ENCODE data around the gene RALBP1. TPM values are rescaled to one million over a fixed set of nuclear protein-coding genes. Genes with fewer than 3 reads are reported as not detected.

Gene RALBP1
- total and polyA plus RNA-seq, 2 donors, result 46.8 to 48.2 TPM

DNA sequence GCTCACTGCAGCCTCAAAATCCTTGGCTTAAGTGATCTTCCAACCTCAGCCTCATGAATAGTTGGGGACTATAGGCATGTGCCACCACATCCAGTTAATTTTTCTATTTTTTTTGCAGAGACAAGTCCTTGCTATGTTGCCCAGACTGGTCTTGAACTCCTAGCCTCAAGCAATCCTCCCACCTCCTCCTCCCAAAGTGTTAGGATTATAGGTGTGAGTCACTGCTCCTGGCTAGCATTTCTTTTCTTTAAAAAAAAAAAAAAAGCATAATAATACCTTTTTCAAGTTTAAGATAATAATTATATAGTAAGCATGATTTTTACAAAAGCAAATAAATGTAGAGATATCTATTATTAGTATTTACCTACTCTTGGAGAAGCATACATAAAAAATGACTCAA lies 103.0 kb downstream of the RALBP1 start:
- no peak for DNase-seq (ENCODE audit: extremely low spot score)
- peaks cover 2% of the 10 kb centered on the region for H3K36me3 ChIP-seq (ENCODE audit: insufficient read depth)
- no peaks in the 10 kb centered on the region for H3K4me1 ChIP-seq (ENCODE audit: insufficient read depth)
- H3K4me3 ChIP-seq (ENCODE audit: low read depth, low read length), result no peak overlapping the region
- no peak overlapping the region for H3K27ac ChIP-seq (ENCODE audit: low read depth)

DNA sequence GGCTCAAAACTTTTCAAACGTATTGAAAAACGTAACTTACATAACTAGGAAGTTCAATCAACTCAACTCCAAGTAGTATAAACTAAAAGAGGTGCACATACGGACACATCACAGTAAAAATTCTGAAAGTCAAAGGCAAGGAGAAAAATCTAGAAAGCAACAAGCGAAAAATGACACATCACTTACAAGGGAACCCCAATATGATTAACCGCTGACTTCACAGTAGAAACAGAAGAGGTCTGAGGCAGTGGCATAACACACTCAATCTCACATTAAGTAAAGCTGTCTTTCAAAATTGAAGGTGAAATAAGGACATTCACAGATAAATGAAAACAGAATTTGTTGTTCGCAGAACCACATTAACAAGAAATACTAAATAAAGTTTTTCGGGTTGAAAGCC lies 106.4 kb downstream of the RALBP1 start:
- WGBS, result 97% methylated on average over 7 of the region's 7 CpGs
- no peaks in the 10 kb centered on the region for H3K4me1 ChIP-seq (ENCODE audit: insufficient read depth)
- H3K27ac ChIP-seq (ENCODE audit: low read depth), result no peak overlapping the region
- no peak overlapping the region for H3K4me3 ChIP-seq (ENCODE audit: low read depth, low read length)
- no peak for DNase-seq (ENCODE audit: extremely low spot score)
- peaks cover 4% of the 10 kb centered on the region for H3K36me3 ChIP-seq (ENCODE audit: insufficient read depth)

DNA sequence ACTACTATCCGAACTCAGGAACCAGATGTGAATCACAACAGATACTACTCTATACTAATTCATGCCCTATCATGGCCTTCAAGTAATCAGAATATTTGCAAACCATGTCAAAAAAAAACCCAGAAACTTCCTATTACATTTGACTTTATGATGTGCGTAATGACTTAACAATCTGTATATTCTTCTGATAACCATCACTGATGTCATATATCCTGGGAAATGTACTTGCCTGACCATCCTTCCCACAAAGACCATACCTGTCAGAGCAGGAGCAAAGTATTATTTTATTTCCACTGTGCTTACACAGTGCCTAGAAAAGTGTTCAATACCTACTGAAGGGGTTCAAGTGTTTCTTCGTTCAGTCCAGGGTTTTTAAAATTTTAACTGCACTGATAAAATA lies 111.5 kb downstream of the RALBP1 start:
- Histone ChIP-seq H3K27ac (ENCODE audit: low read depth) (no peak overlapping the region), H3K4me1 (ENCODE audit: insufficient read depth) (no peaks in the 10 kb centered on the region), H3K4me3 (ENCODE audit: low read depth, low read length) (no peak overlapping the region), H3K36me3 (ENCODE audit: insufficient read depth) (peaks cover 7% of the 10 kb centered on the region)
- WGBS, result 93% methylated on average over 3 of the region's 3 CpGs
- no peak for DNase-seq (ENCODE audit: extremely low spot score)

Small RNA genes lying within 50 kb of the gene (small RNA-seq; reads per million reads assigned to genes)
- gene RNU2-27P, result not detected

Other genes with a start within 250 kb of the RALBP1 start
- 160 TPM for gene TWSG1, start 140.7 kb upstream of the RALBP1 start, total RNA-seq
- 55.0 TPM for gene TWSG1, start 140.7 kb upstream of the RALBP1 start, polyA plus RNA-seq
- 174 TPM for gene PPP4R1, start 139.0 kb downstream of the RALBP1 start, total RNA-seq
- 41.8 TPM for gene PPP4R1, start 139.0 kb downstream of the RALBP1 start, polyA plus RNA-seq
- 37.1 TPM for gene RAB31, start 232.8 kb downstream of the RALBP1 start, total RNA-seq
- 77.2 TPM for gene RAB31, start 232.8 kb downstream of the RALBP1 start, polyA plus RNA-seq

Measured in urinary bladder (tissue), 4 donors.